A549 (cell line): Measurements from ENCODE around the gene CTNNA3. TPM values are rescaled to one million over a fixed set of nuclear protein-coding genes. Genes with fewer than 3 reads are reported as not detected.

ENCODE experiments used
- ATAC-seq, 2 experiments: fragments of 200-7000 bp in 1 of 2; fragments of >200 bp in 1 of 2; cut with Nextera tagmentation in 1 of 2; cut with Tn5 transposase in 1 of 2; 3 replicates each; pipeline versions ENCODE4 v1.8.0 to v1.9.1; 2018 to 2020; ENCODE audit warnings: mild to moderate bottlenecking in 1 of 2, moderate library complexity in 1 of 2
- CTCF ChIA-PET: fragments of 300-600 bp; sonication (Branson Sonifier 250); formaldehyde crosslinking; extraction: SDS; loops from one replicate; lab custom pipeline; 2021; ENCODE audit warnings: antibody characterized with exemption, inconsistent platforms; lab: Yijun Ruan, JAX
- POLR2A ChIA-PET: fragments of 350-600 bp; formaldehyde crosslinking; extraction: SDS; loops from one replicate; lab custom pipeline; 2021; ENCODE audit warnings: antibody characterized with exemption, inconsistent platforms; lab: Yijun Ruan, JAX
- DNase-seq, 2 experiments: peaks; one replicate each; pipeline versions ENCODE4 v3.0.0 to v3.0.0-alpha.2; 2011 to 2016; ENCODE audit warnings: low read depth in 1 of 2, low spot score in 1 of 2
- FAIRE-seq: peaks from 2 replicates; lab custom pipeline; 2011; peaks lifted over from hg19 to GRCh38; lab: Jason Lieb, UNC
- H3K27ac ChIP-seq, 2 experiments: fragments of >200 bp; sonication (Bioruptor Twin); formaldehyde crosslinking; 3 replicates each; pipeline ENCODE4 v1.5.1; 2016 to 2017
- H3K4me1 ChIP-seq: fragments of >200 bp; sonication (Bioruptor Twin); formaldehyde crosslinking; 3 replicates; pipeline ENCODE4 v1.6.1; 2016
- H3K4me2 ChIP-seq: fragments of >200 bp; sonication (Bioruptor Twin); formaldehyde crosslinking; 3 replicates; pipeline ENCODE4 v1.6.1; 2016
- H3K4me3 ChIP-seq: fragments of >200 bp; sonication (Bioruptor Twin); formaldehyde crosslinking; 3 replicates; pipeline ENCODE4 v1.5.1; 2016
- H3K9me3 ChIP-seq: fragments of >200 bp; sonication (Bioruptor Twin); formaldehyde crosslinking; 3 replicates; pipeline ENCODE4 v1.6.1; 2016
- BHLHE40 ChIP-seq: IDR thresholded peaks from 2 replicates; pipeline ENCODE4 v1.6.1; 2012; ENCODE audit warnings: low read depth, low read length, inconsistent platforms
- CEBPB ChIP-seq, 2 experiments: fragments of >200 bp in 1 of 2; sonication (Bioruptor Twin) in 1 of 2; formaldehyde crosslinking in 1 of 2; IDR thresholded peaks; 2 replicates each; pipeline ENCODE4 v1.6.1; 2012 to 2016
- E2F6 ChIP-seq: IDR thresholded peaks from 2 replicates; pipeline ENCODE4 v1.6.1; 2012; ENCODE audit warnings: low read depth, borderline replicate concordance
- EHF ChIP-seq: fragments of 250-450 bp; sonication (Bioruptor Pico); IDR thresholded peaks from 2 replicates; pipeline ENCODE4 v1.5.0; 2020; ENCODE audit warnings: mild to moderate bottlenecking
- EHMT2 ChIP-seq: fragments of 200-600 bp; sonication (generic); IDR thresholded peaks from 2 replicates; pipeline ENCODE4 v1.6.1; 2016; ENCODE audit warnings: antibody characterized with exemption, low read depth, mild to moderate bottlenecking, moderate library complexity
- EP300 ChIP-seq, 2 experiments: fragments of >200 bp; sonication (Bioruptor Twin); formaldehyde crosslinking; IDR thresholded peaks; 2 replicates in 1 of 2; 3 replicates in 1 of 2; pipeline ENCODE4 v1.6.1; 2016 to 2017
- FOSL2 ChIP-seq, 2 experiments: fragments of 450-650 bp in 1 of 2; fragments of >200 bp in 1 of 2; sonication (Bioruptor Twin) in 1 of 2; formaldehyde crosslinking; IDR thresholded peaks; 2 replicates each; pipeline versions ENCODE4 v1.5.0 to v1.6.1; 2016 to 2020; ENCODE audit warnings: mild to moderate bottlenecking in 1 of 2, moderate library complexity in 1 of 2
- HDAC2 ChIP-seq: fragments of 200-600 bp; sonication (generic); IDR thresholded peaks from 2 replicates; pipeline ENCODE4 v1.6.1; 2016
- HOXA7 ChIP-seq: fragments of 250-450 bp; sonication (Bioruptor Pico); IDR thresholded peaks from 2 replicates; pipeline ENCODE4 v1.5.0; 2020; ENCODE audit warnings: mild to moderate bottlenecking, moderate library complexity
- JUNB ChIP-seq: fragments of >200 bp; sonication (Bioruptor Twin); formaldehyde crosslinking; IDR thresholded peaks from 2 replicates; pipeline ENCODE4 v1.6.1; 2016
- KDM5A ChIP-seq: fragments of 200-600 bp; sonication (generic); IDR thresholded peaks from 2 replicates; pipeline ENCODE4 v1.6.1; 2016; ENCODE audit warnings: antibody characterized with exemption, mild to moderate bottlenecking
- MAX ChIP-seq: IDR thresholded peaks from 2 replicates; pipeline ENCODE4 v1.6.1; 2012
- MYC ChIP-seq: IDR thresholded peaks from 2 replicates; pipeline ENCODE4 v1.6.1; 2012; ENCODE audit warnings: mild to moderate bottlenecking, inconsistent platforms, low read length, improper control_type of control experiment, borderline replicate concordance
- NFE2L2 ChIP-seq: fragments of 150-350 bp; conservative IDR thresholded peaks from 2 replicates; pipeline ENCODE4 v1.6.1; 2014; ENCODE audit warnings: low read length
- NPAS2 ChIP-seq: fragments of 250-450 bp; sonication (Bioruptor Pico); IDR thresholded peaks from 2 replicates; pipeline ENCODE4 v1.8.0; 2022; ENCODE audit warnings: mild to moderate bottlenecking, moderate library complexity, borderline replicate concordance
- PHF8 ChIP-seq: fragments of 200-600 bp; sonication (generic); IDR thresholded peaks from 2 replicates; pipeline ENCODE4 v1.6.1; 2016; ENCODE audit warnings: low read depth, mild to moderate bottlenecking, antibody characterized with exemption, moderate library complexity, borderline replicate concordance
- POLR2AphosphoS2 ChIP-seq: conservative IDR thresholded peaks from 2 replicates; pipeline ENCODE4 v1.6.1; 2012; ENCODE audit warnings: low read length, improper control_type of control experiment, inconsistent platforms
- RAD21 ChIP-seq, 2 experiments: fragments of >200 bp in 1 of 2; sonication (Bioruptor Twin) in 1 of 2; formaldehyde crosslinking in 1 of 2; IDR thresholded peaks in 1 of 2; conservative IDR thresholded peaks in 1 of 2; 2 replicates in 1 of 2; 3 replicates in 1 of 2; pipeline ENCODE4 v1.6.1; 2012 to 2018; ENCODE audit warnings: inconsistent platforms in 1 of 2
- RARB ChIP-seq: fragments of 250-450 bp; sonication (Bioruptor Pico); IDR thresholded peaks from 2 replicates; pipeline ENCODE4 v1.8.0; 2021; ENCODE audit warnings: mild to moderate bottlenecking, moderate library complexity
- RCOR1 ChIP-seq: fragments of 150-350 bp; IDR thresholded peaks from 2 replicates; pipeline ENCODE4 v1.6.1; 2014; ENCODE audit warnings: antibody characterized with exemption, low read length, low read depth
- REST ChIP-seq: fragments of 200-600 bp; sonication (generic); IDR thresholded peaks from 2 replicates; pipeline ENCODE4 v1.6.1; 2016; ENCODE audit warnings: antibody characterized with exemption, mild to moderate bottlenecking, moderate library complexity
- TFCP2L1 ChIP-seq: fragments of 250-450 bp; sonication (Bioruptor Pico); IDR thresholded peaks from 2 replicates; pipeline ENCODE4 v1.5.0; 2021; ENCODE audit warnings: mild to moderate bottlenecking
- ZC3H11A ChIP-seq: fragments of 450-650 bp; IDR thresholded peaks from 2 replicates; pipeline ENCODE4 v1.6.1; 2014; ENCODE audit warnings: antibody characterized with exemption, mild to moderate bottlenecking
- ZFP36 ChIP-seq: fragments of 450-650 bp; IDR thresholded peaks from 2 replicates; pipeline ENCODE4 v1.6.1; 2014; ENCODE audit warnings: borderline replicate concordance; ENCODE audit not compliant: partially characterized antibody
- WGBS: methylation state at CpG from one replicate; pipeline ENCODE4 v1.1.6; 2017; ENCODE audit errors: missing lambda C conversion rate; 5-methylcytosine and 5-hydroxymethylcytosine counted together
- polyA plus RNA-seq, 4 experiments: library from polyadenylated mRNA; depleted of rRNA in 3 of 4; stranded (reverse); fragments of >200 nt; fragmentation: RNase III in 1 of 4; extraction: RNeasy Plus Mini Kit Qiagen cat#74134 plus additional on column Dnase treatment in 1 of 4; gene quantifications; 2 replicates in 3 of 4; 3 replicates in 1 of 4; pipeline ENCODE4 v1.2.3, GENCODE V29; 2011 to 2017
- TF ChIP-seq, protein P1 (sequence below): fragments of 150-350 bp; IDR thresholded peaks from 2 replicates; pipeline ENCODE4 v1.6.1; 2014; ENCODE audit warnings: low read depth, mild to moderate bottlenecking, low read length
- TF ChIP-seq, protein P2 (sequence below): fragments of >200 bp; sonication (Bioruptor Twin); formaldehyde crosslinking; IDR thresholded peaks from 3 replicates; pipeline ENCODE4 v1.6.1; 2016
- TF ChIP-seq, protein P3 (sequence below): fragments of >200 bp; sonication (Bioruptor Twin); formaldehyde crosslinking; IDR thresholded peaks from 2 replicates; pipeline ENCODE4 v1.6.1; 2016
- TF ChIP-seq, protein P4 (sequence below): fragments of >200 bp; sonication (Bioruptor Twin); formaldehyde crosslinking; IDR thresholded peaks from 3 replicates; pipeline ENCODE4 v1.5.1; 2016

The CTNNA3 gene
- polyA plus RNA-seq, 2 of the 4 experiments (the other 2 are of a cell fraction), result not detected

DNA sequence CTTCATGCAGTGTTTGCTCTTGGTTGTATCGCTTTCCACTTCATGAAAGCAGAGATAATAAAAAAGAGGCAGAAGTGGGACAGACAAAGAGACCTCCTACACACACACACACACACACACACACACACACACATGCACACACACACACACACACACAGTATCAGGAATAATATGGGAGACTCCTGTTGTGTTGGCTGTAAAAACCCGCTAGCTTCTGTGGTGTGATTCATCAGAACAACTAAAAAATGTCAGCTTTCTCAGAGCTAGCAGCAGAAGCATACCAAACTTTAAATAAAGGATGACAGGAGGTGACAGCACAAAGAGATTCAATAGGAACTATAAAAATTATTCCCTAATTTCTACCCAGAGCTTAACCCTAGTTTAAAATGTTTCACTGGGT is 918.3 kb downstream of the CTNNA3 start:
- no peaks in the 10 kb centered on the region for H3K4me1 ChIP-seq
- H3K9me3 ChIP-seq, result no peaks in the 10 kb centered on the region
- no peak for ATAC-seq
- H3K27ac ChIP-seq, result no peak overlapping the region
- H3K4me2 ChIP-seq, result no peak overlapping the region
- CTCF ChIA-PET, result no interaction called here
- H3K4me3 ChIP-seq, result no peak overlapping the region
- POLR2A ChIA-PET, result no interaction called here
- TF ChIP-seq RAD21 (conservative IDR thresholded peaks at IDR 0.05 in 1 of 2, IDR thresholded peaks at IDR 0.05 in 1 of 2), result no peak
- TF ChIP-seq TFCP2L1 (CRISPR knock-in tag), result no peak
- TF ChIP-seq NPAS2 (CRISPR knock-in tag), result no peak
- TF ChIP-seq ZC3H11A, result no peak
- no peak for TF ChIP-seq MAX
- TF ChIP-seq JUNB, result no peak
- TF ChIP-seq EP300 (IDR thresholded peaks at IDR 0.05), result no peak
- TF ChIP-seq, protein P1, sequence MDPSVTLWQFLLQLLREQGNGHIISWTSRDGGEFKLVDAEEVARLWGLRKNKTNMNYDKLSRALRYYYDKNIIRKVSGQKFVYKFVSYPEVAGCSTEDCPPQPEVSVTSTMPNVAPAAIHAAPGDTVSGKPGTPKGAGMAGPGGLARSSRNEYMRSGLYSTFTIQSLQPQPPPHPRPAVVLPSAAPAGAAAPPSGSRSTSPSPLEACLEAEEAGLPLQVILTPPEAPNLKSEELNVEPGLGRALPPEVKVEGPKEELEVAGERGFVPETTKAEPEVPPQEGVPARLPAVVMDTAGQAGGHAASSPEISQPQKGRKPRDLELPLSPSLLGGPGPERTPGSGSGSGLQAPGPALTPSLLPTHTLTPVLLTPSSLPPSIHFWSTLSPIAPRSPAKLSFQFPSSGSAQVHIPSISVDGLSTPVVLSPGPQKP, result no peak
- no peak for TF ChIP-seq EHF (CRISPR knock-in tag)
- TF ChIP-seq, protein P2, sequence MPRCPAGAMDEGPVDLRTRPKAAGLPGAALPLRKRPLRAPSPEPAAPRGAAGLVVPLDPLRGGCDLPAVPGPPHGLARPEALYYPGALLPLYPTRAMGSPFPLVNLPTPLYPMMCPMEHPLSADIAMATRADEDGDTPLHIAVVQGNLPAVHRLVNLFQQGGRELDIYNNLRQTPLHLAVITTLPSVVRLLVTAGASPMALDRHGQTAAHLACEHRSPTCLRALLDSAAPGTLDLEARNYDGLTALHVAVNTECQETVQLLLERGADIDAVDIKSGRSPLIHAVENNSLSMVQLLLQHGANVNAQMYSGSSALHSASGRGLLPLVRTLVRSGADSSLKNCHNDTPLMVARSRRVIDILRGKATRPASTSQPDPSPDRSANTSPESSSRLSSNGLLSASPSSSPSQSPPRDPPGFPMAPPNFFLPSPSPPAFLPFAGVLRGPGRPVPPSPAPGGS, result no peak
- TF ChIP-seq, protein P3, sequence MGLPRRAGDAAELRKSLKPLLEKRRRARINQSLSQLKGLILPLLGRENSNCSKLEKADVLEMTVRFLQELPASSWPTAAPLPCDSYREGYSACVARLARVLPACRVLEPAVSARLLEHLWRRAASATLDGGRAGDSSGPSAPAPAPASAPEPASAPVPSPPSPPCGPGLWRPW, result no peak
- no peak for TF ChIP-seq E2F6
- no peak for TF ChIP-seq BHLHE40
- TF ChIP-seq REST, result no peak
- no peak for TF ChIP-seq FOSL2 (IDR thresholded peaks at IDR 0.05)
- TF ChIP-seq FOSL2 (CRISPR knock-in tag; IDR thresholded peaks at IDR 0.05), result no peak
- TF ChIP-seq POLR2AphosphoS2, result no peak
- no peak for TF ChIP-seq HOXA7 (CRISPR knock-in tag)
- no peak for DNase-seq
- no peak for FAIRE-seq
- WGBS, result 15% methylated on average over 2 of the region's 2 CpGs

- no peak overlapping the region for H3K27ac ChIP-seq
- POLR2A ChIA-PET, result no interaction called here
- no peaks in the 10 kb centered on the region for H3K9me3 ChIP-seq
- no peak overlapping the region for H3K4me3 ChIP-seq
- no peak for FAIRE-seq
- DNase-seq, result no peak
- ATAC-seq, result no peak
- CTCF ChIA-PET, result no interaction called here
- TF ChIP-seq POLR2AphosphoS2 (no peak), BHLHE40 (no peak), PHF8 (no peak), HDAC2 (no peak), MYC (no peak), EHMT2 (no peak), KDM5A (no peak), RCOR1 (no peak), RARB (no peak), CEBPB (IDR thresholded peaks at IDR 0.05) (no peak), ZFP36 (no peak), NFE2L2 (no peak)
- TF ChIP-seq, protein P3, result no peak
- TF ChIP-seq, protein P4, sequence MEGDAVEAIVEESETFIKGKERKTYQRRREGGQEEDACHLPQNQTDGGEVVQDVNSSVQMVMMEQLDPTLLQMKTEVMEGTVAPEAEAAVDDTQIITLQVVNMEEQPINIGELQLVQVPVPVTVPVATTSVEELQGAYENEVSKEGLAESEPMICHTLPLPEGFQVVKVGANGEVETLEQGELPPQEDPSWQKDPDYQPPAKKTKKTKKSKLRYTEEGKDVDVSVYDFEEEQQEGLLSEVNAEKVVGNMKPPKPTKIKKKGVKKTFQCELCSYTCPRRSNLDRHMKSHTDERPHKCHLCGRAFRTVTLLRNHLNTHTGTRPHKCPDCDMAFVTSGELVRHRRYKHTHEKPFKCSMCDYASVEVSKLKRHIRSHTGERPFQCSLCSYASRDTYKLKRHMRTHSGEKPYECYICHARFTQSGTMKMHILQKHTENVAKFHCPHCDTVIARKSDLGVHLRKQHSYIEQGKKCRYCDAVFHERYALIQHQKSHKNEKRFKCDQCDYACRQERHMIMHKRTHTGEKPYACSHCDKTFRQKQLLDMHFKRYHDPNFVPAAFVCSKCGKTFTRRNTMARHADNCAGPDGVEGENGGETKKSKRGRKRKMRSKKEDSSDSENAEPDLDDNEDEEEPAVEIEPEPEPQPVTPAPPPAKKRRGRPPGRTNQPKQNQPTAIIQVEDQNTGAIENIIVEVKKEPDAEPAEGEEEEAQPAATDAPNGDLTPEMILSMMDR, result no peak
- TF ChIP-seq, all 56 proteins: peak for 0
- WGBS, result 16% methylated on average over 7 of the region's 7 CpGs
- H3K4me2 ChIP-seq, result no peak overlapping the region
- H3K4me1 ChIP-seq, result no peaks in the 10 kb centered on the region
Observed at GRCh38 chr10:66773472-66773817, 922.5 kb downstream of the CTNNA3 start.
